ENCODE measurements around the gene GRID1.

- TF ChIP-seq CTCF (IDR thresholded peaks at IDR 0.05) (no peak), ZFX (IDR thresholded peaks at IDR 0.05; ENCODE audit: borderline replicate concordance) (no peak)
Observed at GRCh38 chr10:86264481-86265231, 101.9 kb downstream of the GRID1 start.

Measured in 22Rv1 (cell line).